HL-60 (cell line): Measurements from ENCODE around the gene GSTO1.

Experiments used
- CTCF ChIP-seq: IDR thresholded peaks from one replicate; pipeline ENCODE4 v1.5.1; 2011; ENCODE audit warnings: low read length, control low read depth, inconsistent platforms; ENCODE audit not compliant: insufficient read depth
- POLR2AphosphoS5 ChIP-seq: IDR thresholded peaks from 2 replicates; pipeline ENCODE4 v1.6.1; 2012; ENCODE audit warnings: low read depth

- TF ChIP-seq CTCF (no peak), POLR2AphosphoS5 (no peak)
These were observed 19.3 kb downstream of the GSTO1 start for GRCh38 chr10:104273899-104274575.
